Ramos (cell line): ENCODE results near the gene PVALEF.
"Not testable (repeated sequence)": the region's sequence is repeated elsewhere in the genome, so short reads cannot be mapped to it uniquely, and the experiment has no call there.

Source experiments
- in situ Hi-C: fragments of 300-500 bp; cut with MboI; formaldehyde crosslinking; loops from one replicate; pipeline ENCODE4 v1.14.3; 2022; ENCODE audit warnings: low sequenced_read_pairs; ENCODE audit not compliant: unreplicated experiment

The PVALEF gene

GRCh38 chr17:81142301-81143199, 22.8 kb upstream of the PVALEF start:
- in situ Hi-C loops, result loop anchor here (10.0 kb wide), 1 partner anchor 102 kb away; no protein-coding TSS in a partner anchor

DNA sequence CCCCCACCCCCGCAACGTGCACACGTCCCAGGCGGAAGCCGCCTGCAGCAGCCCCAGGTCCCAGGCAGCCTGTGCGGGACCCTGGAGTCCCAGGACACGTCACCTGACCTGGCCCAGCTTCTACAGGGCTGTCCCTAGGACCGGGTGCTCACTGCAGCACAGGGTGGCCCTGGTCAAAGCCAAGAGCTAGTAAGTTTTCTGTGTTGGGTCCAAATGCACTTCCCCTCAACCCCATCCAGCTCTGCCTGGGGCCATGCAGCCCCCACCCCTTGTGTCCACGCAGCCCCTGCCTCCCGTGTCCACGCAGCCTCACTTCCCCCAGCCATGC, 22.1 kb upstream of the PVALEF start:
- in situ Hi-C loops, result loop anchor here (10.0 kb wide), 1 partner anchor 102 kb away; no protein-coding TSS in a partner anchor

DNA sequence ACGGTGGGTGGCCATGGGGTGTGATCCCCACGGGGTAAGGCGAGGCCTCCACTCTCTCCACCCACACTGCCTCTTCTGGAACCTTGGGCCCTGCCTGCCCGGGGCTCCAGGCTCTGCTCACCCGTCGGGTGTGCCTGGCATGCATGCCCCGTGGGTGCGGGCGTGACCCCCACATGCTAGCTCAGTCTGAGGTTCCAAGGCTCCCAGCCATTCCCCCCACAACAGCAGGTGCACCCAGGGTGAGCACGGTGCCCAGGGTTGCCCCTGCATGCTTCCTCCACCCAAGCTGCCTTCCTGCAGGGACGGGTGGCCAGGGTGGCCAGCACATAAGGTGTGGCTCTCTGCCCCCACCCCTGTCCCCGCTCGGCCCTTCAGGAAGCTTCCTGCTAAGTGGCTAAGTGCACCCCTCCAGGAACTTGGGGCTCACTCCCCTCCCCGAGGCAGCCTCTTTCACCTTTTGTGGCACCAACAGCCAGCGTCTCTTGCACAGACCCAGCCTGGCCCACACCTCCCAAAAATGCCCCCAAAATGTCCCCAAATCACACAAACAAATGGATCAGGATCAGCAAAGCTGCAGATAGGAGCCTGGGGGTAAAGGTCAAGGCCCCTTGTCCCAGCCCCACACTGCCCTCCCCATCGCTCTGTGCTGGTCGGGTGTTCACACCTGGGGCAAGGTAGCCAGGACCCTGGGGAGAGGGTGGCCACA, 21.4 kb upstream of the PVALEF start:
- in situ Hi-C loops, result loop anchor here (10.0 kb wide), 1 partner anchor 101 kb away; no protein-coding TSS in a partner anchor

DNA sequence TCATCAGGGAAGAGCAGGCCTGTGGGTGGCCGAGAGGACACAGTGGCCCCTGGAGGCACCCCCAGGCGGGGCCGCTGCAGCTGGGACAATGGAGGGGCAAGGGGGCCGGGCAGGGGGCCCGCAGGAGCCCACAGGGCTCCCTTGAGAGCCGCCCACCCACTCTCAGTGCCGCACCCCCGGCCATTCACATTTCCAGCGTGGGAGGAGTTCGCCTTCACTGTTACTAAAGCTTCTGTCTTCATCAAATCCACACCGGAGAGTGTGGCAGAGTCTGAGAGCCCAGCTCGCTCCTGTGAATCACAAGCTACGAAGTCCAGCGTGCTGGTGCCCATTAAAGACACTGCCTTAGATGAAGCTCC, 20.9 kb upstream of the PVALEF start:
- in situ Hi-C loops, result loop anchor here (10.0 kb wide), 1 partner anchor 100 kb away; no protein-coding TSS in a partner anchor

DNA sequence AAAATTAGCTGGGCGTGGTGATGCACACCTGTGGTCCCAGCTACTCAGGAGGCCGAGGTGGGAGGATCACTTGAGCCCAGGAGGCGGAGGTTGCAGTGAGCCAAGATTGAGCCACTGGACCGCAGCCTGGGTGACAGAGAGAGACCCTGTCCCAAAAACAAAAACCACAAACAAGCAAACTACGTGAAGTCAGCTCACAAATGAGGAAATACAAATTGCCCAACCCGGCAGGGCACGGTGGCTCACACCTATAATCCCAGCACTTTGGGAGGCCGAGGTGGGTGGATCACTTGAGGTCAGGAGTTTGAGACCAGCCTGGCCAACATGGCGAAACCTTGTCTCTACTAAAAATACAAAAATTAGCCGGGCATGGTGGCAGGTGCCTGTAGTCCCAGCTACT, 19.1 kb upstream of the PVALEF start:
- in situ Hi-C loops, result loop anchor here (10.0 kb wide), 1 partner anchor 99 kb away; no protein-coding TSS in a partner anchor

GRCh38 chr17:81147701-81148100, 17.6 kb upstream of the PVALEF start:
- in situ Hi-C loops, result loop anchor here (10.0 kb wide), 1 partner anchor 97 kb away; no protein-coding TSS in a partner anchor

GRCh38 chr17:81148571-81148970, 16.7 kb upstream of the PVALEF start:
- in situ Hi-C loops, result loop anchor here (10.0 kb wide), 1 partner anchor 96 kb away; no protein-coding TSS in a partner anchor

GRCh38 chr17:81148986-81149533, 16.2 kb upstream of the PVALEF start:
- in situ Hi-C loops, result loop anchor here (10.0 kb wide), 1 partner anchor 96 kb away; no protein-coding TSS in a partner anchor

DNA sequence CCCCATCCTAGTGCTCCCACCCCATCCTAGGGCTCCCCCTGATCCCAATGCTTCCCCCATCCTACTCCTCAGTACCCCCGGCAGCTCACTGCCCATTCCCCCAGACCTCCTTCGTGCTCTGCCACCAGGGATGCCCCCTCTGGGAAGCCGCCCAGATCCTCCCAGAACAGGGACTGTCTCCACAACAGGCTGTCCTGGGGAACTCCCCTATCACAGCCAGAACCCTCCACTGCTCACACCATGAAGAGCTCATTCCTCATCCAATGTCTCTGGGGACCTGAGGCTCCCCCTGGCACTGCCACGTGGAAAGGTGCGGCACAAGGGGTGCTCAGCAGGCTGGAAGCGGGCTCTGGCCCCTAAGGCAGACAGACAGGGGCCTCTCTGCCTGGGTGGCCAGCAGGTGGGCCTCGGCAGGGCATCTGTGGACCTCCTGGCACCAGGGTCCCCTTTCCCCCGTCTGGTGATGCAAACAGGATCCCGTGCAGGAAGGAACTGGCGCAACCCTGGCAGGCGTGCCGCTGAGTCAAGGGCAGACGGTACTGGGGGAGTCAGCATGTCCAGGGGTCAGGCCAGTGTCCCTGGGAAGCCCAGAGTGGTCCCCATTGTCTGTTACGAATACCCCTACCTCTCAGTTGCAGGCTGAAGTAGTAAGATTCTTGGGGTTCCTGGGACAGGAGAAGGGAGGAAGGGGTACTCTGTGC, 14.8 kb upstream of the PVALEF start:
- in situ Hi-C loops, result no loop called here

GRCh38 chr17:81151278-81151677, 14.0 kb upstream of the PVALEF start:
- in situ Hi-C loops, result no loop called here

DNA sequence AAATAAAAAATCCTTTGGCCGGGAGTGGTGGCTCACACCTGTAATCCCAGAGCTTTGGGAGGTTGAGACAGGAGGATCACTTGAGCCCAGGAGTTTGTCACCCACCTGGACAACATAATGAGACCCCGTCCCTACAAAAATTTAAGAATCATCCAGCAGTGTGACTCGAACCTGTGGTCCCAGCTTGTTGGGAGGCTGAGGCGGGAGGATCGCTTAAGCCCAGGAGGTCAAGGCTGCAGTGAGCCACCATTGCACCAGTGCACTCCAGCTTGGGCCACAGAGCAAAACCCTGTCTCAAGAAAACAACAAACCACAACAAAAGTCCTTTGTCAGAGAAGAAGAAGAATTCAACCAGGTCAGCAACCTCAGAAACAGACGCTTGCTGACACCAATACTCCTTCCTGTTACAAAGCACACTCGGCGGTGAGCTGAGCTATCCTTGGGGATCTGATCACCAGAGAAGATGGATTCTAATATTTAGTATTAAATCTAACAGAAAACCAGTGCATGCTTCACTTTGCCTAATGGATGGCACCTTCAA, 12.9 kb upstream of the PVALEF start:
- in situ Hi-C loops, result no loop called here

GRCh38 chr17:81153340-81153803, 11.9 kb upstream of the PVALEF start:
- in situ Hi-C loops, result no loop called here

DNA sequence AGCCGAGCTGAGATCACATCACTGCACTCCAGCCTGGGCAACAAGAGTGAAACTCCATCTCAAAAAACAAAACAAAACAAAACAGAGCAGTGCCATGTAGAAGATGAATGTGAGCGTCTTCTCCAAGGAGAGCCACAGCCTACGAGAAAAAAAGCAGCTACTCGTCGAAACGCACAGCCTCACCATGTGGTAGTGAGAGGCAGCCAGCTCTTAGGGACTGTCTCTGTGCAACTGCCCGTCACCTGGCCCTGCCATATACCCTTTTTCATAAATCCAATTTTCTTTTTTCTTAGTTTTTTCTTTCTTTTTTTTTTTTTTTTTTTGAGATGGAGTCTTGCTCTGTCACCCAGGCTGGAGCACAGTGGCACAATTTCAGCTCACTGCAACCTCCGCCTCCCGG, 11.3 kb upstream of the PVALEF start:
- in situ Hi-C loops, result not testable (repeated sequence)

DNA sequence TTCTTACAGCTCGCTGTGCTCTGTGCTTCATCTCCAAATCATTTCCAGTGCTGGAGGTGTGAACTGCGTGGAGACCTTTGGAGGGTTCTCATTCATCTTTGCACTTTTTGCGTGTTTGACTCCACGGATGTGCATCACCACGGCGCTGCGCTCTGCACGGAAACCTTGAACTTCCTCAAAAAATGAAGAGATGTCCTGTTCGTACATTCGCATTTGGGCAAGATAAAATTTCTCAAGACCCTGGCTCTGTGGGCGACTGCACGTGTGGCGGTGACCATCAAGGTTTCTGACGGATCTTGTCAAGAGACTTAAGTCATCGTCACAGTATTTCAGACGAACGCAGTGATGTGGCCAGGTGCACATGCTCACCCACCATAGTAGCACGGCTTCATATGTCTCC, 10.3 kb upstream of the PVALEF start:
- in situ Hi-C loops, result no loop called here

DNA sequence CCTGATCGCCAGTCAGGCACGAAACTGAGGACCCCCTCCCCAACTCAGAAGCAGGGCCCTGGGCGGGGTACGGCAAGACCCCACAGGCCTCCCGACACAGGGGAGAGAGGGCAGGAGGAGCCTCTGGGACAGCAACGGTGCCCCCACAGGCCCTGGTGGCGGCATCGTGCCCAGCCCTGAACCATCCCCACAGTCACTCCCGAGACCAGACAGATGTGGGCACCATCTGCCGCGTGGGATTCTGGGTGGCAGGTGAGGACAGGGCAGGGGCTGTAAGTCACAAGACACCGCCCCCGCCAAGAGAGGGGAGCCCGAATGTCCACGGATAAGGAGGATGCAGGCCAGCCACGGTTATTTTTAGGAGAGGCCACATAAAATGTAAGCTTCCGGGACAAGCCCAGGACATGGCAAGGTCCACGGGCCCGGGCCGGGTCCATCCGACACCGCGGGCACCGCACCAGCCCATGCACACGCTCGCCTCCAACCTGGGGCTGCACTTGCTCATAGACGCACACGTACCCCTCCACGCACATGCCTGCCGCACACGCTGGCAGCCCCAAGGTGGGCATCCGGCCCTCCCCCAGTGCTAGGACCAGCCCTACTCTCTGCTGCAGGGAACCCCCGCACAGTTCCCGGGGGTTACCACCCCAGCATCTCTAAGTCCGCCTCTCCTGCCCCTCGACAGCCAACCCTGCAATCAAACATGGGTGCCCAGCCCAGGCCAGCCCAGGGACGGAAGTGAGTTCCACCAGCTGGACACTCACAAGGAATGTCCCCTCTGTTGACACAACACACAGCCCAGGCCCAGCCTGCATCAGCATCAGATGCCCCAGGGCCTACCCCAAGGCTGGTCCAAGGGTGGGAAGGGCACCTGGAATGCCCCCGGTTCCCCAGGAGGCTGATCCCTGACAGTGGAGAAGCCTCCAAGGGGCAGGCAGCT, 8.2 kb upstream of the PVALEF start:
- in situ Hi-C loops, result no loop called here

DNA sequence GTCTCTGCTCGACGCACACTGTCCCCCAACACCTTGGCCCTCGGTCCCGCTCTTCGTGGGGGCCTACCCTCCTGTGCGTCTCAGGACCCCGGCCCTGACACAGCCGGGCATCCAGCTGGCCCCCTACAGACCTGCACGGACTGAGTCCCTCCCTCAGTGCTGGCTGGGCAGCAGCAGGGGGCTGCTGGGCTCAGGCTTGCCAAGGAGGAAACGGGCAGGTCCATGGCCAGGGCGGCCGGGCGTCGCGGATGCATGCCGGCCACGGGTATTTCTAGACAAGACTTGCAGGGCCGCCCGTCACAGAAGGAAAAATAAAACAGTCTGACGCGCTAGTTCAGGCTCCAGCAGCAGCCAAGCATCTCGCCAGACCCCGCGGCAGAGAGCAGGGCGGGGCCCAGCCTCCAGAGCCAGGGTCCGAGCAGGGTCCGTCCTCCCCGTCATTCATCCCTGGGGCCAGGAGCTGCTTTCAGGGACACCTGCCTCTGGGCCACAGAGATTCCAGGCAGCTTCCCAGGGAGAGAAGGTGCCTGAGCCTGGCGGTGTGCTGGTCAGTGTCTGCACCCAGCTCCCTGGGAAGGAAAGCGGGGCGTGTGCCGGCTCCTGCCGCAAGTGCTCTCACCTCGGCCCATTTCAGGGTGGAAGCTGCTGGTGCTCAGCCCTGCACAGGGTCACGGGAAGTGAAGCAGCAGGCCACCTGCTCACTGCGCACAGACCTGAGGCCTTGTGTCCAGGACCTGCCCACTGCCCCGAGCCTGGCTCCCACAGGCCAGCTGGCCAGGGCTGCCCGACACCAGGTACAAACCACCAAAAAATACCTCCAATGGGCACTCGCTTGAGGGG, 7.2 kb upstream of the PVALEF start:
- in situ Hi-C loops, result no loop called here

- in situ Hi-C loops, result no loop called here
These were observed 6.4 kb upstream of the PVALEF start for GRCh38 chr17:81158688-81159590.
